H9 (cell line): ENCODE measurements around the gene ADARB2. TPM values are rescaled to one million over a fixed set of nuclear protein-coding genes. Genes with fewer than 3 reads are reported as not detected.
A peak's percentile ranks its signal among the peaks of the same experiment; 100 is the strongest.

Experiments used
- DNase-seq: peaks from one replicate; pipeline ENCODE4 v3.0.0-alpha.2; 2017
- H2AFZ ChIP-seq: one replicate; pipeline ENCODE4 v1.6.1; 2013; ENCODE audit warnings: mild to moderate bottlenecking, low read length, control low read depth, moderate library complexity
- H2AK5ac ChIP-seq: 2 replicates; pipeline ENCODE4 v1.6.1; 2013; ENCODE audit warnings: low read length, control low read depth, mixed read lengths; ENCODE audit not compliant: insufficient read length
- H2BK120ac ChIP-seq: one replicate; pipeline ENCODE4 v1.6.1; 2013; ENCODE audit warnings: low read depth, mild to moderate bottlenecking, low read length, control low read depth, inconsistent platforms; ENCODE audit not compliant: poor library complexity, severe bottlenecking
- H2BK12ac ChIP-seq: 2 replicates; pipeline ENCODE4 v1.6.1; 2013; ENCODE audit warnings: low read length, control low read depth, mixed read lengths, low read depth; ENCODE audit not compliant: insufficient read length
- H2BK15ac ChIP-seq: 2 replicates; pipeline ENCODE4 v1.6.1; 2013; ENCODE audit warnings: low read depth, low read length, control low read depth
- H2BK20ac ChIP-seq: one replicate; pipeline ENCODE4 v1.6.1; 2013; ENCODE audit warnings: low read depth, mild to moderate bottlenecking, low read length, control low read depth, inconsistent platforms; ENCODE audit not compliant: poor library complexity, severe bottlenecking
- H2BK5ac ChIP-seq: 2 replicates; pipeline ENCODE4 v1.6.1; 2013; ENCODE audit warnings: low read length, control low read depth, mixed read lengths; ENCODE audit not compliant: insufficient read length
- H3K14ac ChIP-seq: 2 replicates; pipeline ENCODE4 v1.6.1; 2013; ENCODE audit warnings: low read length, control low read depth; ENCODE audit not compliant: insufficient read depth
- H3K18ac ChIP-seq: 2 replicates; pipeline ENCODE4 v1.6.1; 2013; ENCODE audit warnings: low read depth, mild to moderate bottlenecking, mixed read lengths, low read length, control low read depth; ENCODE audit not compliant: insufficient read length
- H3K23ac ChIP-seq: 2 replicates; pipeline ENCODE4 v1.6.1; 2013; ENCODE audit warnings: low read length, control low read depth, mixed read lengths, low read depth; ENCODE audit not compliant: insufficient read length
- H3K23me2 ChIP-seq: 2 replicates; pipeline ENCODE4 v1.6.1; 2013; ENCODE audit warnings: low read depth, mild to moderate bottlenecking, mixed read lengths, low read length, control low read depth; ENCODE audit not compliant: insufficient read length, poor library complexity, severe bottlenecking
- H3K27ac ChIP-seq: 2 replicates; pipeline ENCODE4 v1.5.1; 2013; ENCODE audit warnings: low read length, control low read depth, mixed read lengths, low read depth; ENCODE audit not compliant: insufficient read length
- H3K27me3 ChIP-seq: 2 replicates; pipeline ENCODE4 v1.6.1; 2013; ENCODE audit warnings: low read length, control low read depth, inconsistent platforms; ENCODE audit not compliant: insufficient read depth
- H3K4ac ChIP-seq: 2 replicates; pipeline ENCODE4 v1.6.1; 2013; ENCODE audit warnings: low read depth, mild to moderate bottlenecking, control low read depth, inconsistent platforms, low read length, moderate library complexity
- H3K4me1 ChIP-seq: 2 replicates; pipeline ENCODE4 v1.6.1; 2013; ENCODE audit warnings: low read length, control low read depth, inconsistent platforms; ENCODE audit not compliant: insufficient read depth
- H3K4me2 ChIP-seq: 2 replicates; pipeline ENCODE4 v1.6.1; 2013; ENCODE audit warnings: low read length, control low read depth, mixed read lengths; ENCODE audit not compliant: insufficient read length, insufficient read depth
- H3K56ac ChIP-seq: 2 replicates; pipeline ENCODE4 v1.6.1; 2013; ENCODE audit warnings: low read depth, mild to moderate bottlenecking, mixed read lengths, low read length, control low read depth; ENCODE audit not compliant: insufficient read length
- H3K79me1 ChIP-seq: 2 replicates; pipeline ENCODE4 v1.6.1; 2013; ENCODE audit warnings: low read depth, mild to moderate bottlenecking, moderate library complexity, low read length, control low read depth, inconsistent platforms; ENCODE audit not compliant: insufficient read depth, poor library complexity, severe bottlenecking
- H3K79me2 ChIP-seq: 2 replicates; pipeline ENCODE4 v1.6.1; 2013; ENCODE audit warnings: low read length, control low read depth, inconsistent platforms; ENCODE audit not compliant: insufficient read depth
- H3K9ac ChIP-seq: 2 replicates; pipeline ENCODE4 v1.6.1; 2013; ENCODE audit warnings: low read length, control low read depth, mixed read lengths; ENCODE audit not compliant: insufficient read length; ENCODE audit errors: extremely low read depth
- H3K9me3 ChIP-seq: one replicate; pipeline ENCODE4 v1.6.1; 2013; ENCODE audit warnings: low read depth, low read length, inconsistent platforms; ENCODE audit not compliant: control insufficient read depth
- H3T11ph ChIP-seq: one replicate; pipeline ENCODE4 v1.6.1; 2013; ENCODE audit warnings: mild to moderate bottlenecking, low read length, control low read depth, inconsistent platforms
- H4K20me1 ChIP-seq: one replicate; pipeline ENCODE4 v1.6.1; 2013; ENCODE audit not compliant: control insufficient read depth, insufficient read length, insufficient read depth
- H4K5ac ChIP-seq: 2 replicates; pipeline ENCODE4 v1.6.1; 2013; ENCODE audit warnings: low read depth, mild to moderate bottlenecking, mixed read lengths, low read length, control low read depth; ENCODE audit not compliant: insufficient read length
- H4K8ac ChIP-seq: replicated peaks from 2 replicates; pipeline ENCODE4 v1.6.1; 2013; ENCODE audit warnings: low read length, control low read depth, mixed read lengths, low read depth; ENCODE audit not compliant: insufficient read length
- H4K91ac ChIP-seq: 2 replicates; pipeline ENCODE4 v1.6.1; 2013; ENCODE audit warnings: low read depth, mild to moderate bottlenecking, moderate library complexity, mixed read lengths, low read length, control low read depth; ENCODE audit not compliant: insufficient read length
- H3K27ac Mint-ChIP-seq, 3 experiments: 2 replicates in 2 of 3; 3 replicates in 1 of 3; pipeline ENCODE4 v1.8.0; 2020 to 2021; ENCODE audit warnings: mixed read lengths in 3 of 3, mild to moderate bottlenecking in 1 of 3, moderate library complexity in 1 of 3
- H3K27me3 Mint-ChIP-seq: 2 replicates; pipeline ENCODE4 v1.8.0; 2021; ENCODE audit warnings: low read depth, mild to moderate bottlenecking, moderate library complexity, mixed read lengths
- H3K36me3 Mint-ChIP-seq, 3 experiments: 2 replicates in 2 of 3; 3 replicates in 1 of 3; pipeline ENCODE4 v1.8.0; 2020 to 2021; ENCODE audit warnings: low read depth in 3 of 3, mixed read lengths in 3 of 3; ENCODE audit not compliant: insufficient read depth in 1 of 3
- H3K4me1 Mint-ChIP-seq, 2 experiments: 2 replicates each; pipeline ENCODE4 v1.8.0; 2020; ENCODE audit warnings: mixed read lengths in 2 of 2
- H3K4me3 Mint-ChIP-seq, 2 experiments: 2 replicates in 1 of 2; 3 replicates in 1 of 2; pipeline ENCODE4 v1.8.0; 2020 to 2021; ENCODE audit warnings: mild to moderate bottlenecking in 2 of 2, mixed read lengths in 2 of 2, moderate library complexity in 1 of 2
- H3K9me3 Mint-ChIP-seq, 2 experiments: 2 replicates in 1 of 2; 3 replicates in 1 of 2; pipeline ENCODE4 v1.8.0; 2020; ENCODE audit warnings: mild to moderate bottlenecking in 2 of 2, mixed read lengths in 2 of 2, moderate library complexity in 1 of 2
- CTCF ChIP-seq: fragments of 200-600 bp; sonication (generic); conservative IDR thresholded peaks from 3 replicates; pipeline ENCODE4 v1.8.0; 2021; ENCODE audit warnings: antibody characterized with exemption, mild to moderate bottlenecking
- WGBS: extraction: QIAGEN DNeasy Blood & Tissue Kit; methylation state at CpG from one replicate; pipeline ENCODE4 v1.1.7; 2013; ENCODE audit warnings: missing lambda C conversion rate, low lambda C conversion rate, mixed read lengths; ENCODE audit not compliant: insufficient read length; ENCODE audit errors: extremely low coverage; 5-methylcytosine and 5-hydroxymethylcytosine counted together
- total RNA-seq: library from RNA; stranded (reverse); gene quantifications from 2 replicates; pipeline ENCODE4 v1.2.1, GENCODE V29; 2021

Gene ADARB2
- total RNA-seq, 1 experiment from 2014 or later: 0.87 TPM

GRCh38 chr10:1274701-1275544, 462.4 kb downstream of the ADARB2 start:
- Mint-ChIP-seq H3K4me3 (no peak overlapping the region), H3K4me1 (peaks cover 2 to 5% of the 10 kb centered on the region in 2 experiments; a peak in 3 of 4 replicates), H3K27me3 (peaks cover 9% of the 10 kb centered on the region), H3K36me3 (no peaks in the 10 kb centered on the region; a peak in 1 of 7 replicates), H3K27ac (no peak overlapping the region), H3K9me3 (peaks cover 0 to 2% of the 10 kb centered on the region in 2 experiments; a peak in 2 of 5 replicates)
- Histone ChIP-seq H2BK20ac (no peak overlapping the region), H3K14ac (no peak overlapping the region; the same call in 1 of the 2 replicates), H2AK5ac (no peak overlapping the region), H3K23ac (no peak overlapping the region), H4K91ac (no peak overlapping the region), H2BK5ac (no peak overlapping the region), H3K27ac (no peak overlapping the region), H2BK120ac (no peak overlapping the region), H3K18ac (no peak overlapping the region), H3K4me1 (no peaks in the 10 kb centered on the region; the same call in 1 of the 2 replicates), H3K27me3 (no peaks in the 10 kb centered on the region), H2BK15ac (no peak overlapping the region), H2AFZ (no peak overlapping the region), H4K20me1 (no peaks in the 10 kb centered on the region), H3K79me1 (no peaks in the 10 kb centered on the region), H4K8ac (no peak overlapping the region), H3K9ac (no peak overlapping the region), H3T11ph (no peak overlapping the region), H4K5ac (no peak overlapping the region), H3K4ac (no peak overlapping the region), H2BK12ac (no peak overlapping the region), H3K79me2 (no peaks in the 10 kb centered on the region), H3K23me2 (no peaks in the 10 kb centered on the region), H3K56ac (no peak overlapping the region), H3K4me2 (no peak overlapping the region), H3K9me3 (no peaks in the 10 kb centered on the region)
- WGBS: no CpG with 5 or more reads among the region's 17 CpGs
- DNase-seq: no peak
- TF ChIP-seq CTCF: 0 out of 3 replicates have a peak, but pooled peaks have one; percentile 11
